ENCODE results near the gene BMPER. TPM values are rescaled to one million over a fixed set of nuclear protein-coding genes. Genes with fewer than 3 reads are reported as not detected.

Gene BMPER
- total RNA-seq, 1 experiment from 2014 or later = 6.7 TPM

- ChIA-PET CTCF (no interaction called here), POLR2A (ENCODE audit: low non-redundant PET) (no interaction called here)
- H3K36me3 ChIP-seq (ENCODE audit: insufficient read depth, low read length, poor library complexity, severe bottlenecking) = no peaks in the 10 kb centered on the region
- no peak overlapping the region for H3K4me3 ChIP-seq (ENCODE audit: low read depth, low read length, poor library complexity, severe bottlenecking)
- H3K9me3 ChIP-seq (ENCODE audit: low read depth, low read length, poor library complexity, severe bottlenecking) = no peaks in the 10 kb centered on the region
- peaks cover 5% of the 10 kb centered on the region for H3K4me1 ChIP-seq (ENCODE audit: insufficient read depth, low read length, poor library complexity, severe bottlenecking)
- BruUV-seq (replicated peaks) = no TSS peak
- H3K27me3 ChIP-seq (replicated peaks; ENCODE audit: insufficient read depth, low read depth, low read length, poor library complexity) = no peaks in the 10 kb centered on the region
- DNase-seq (ENCODE audit: low spot score) = no peak
- TF ChIP-seq CTCF (conservative IDR thresholded peaks at IDR 0.05; ENCODE audit: low read depth, low read length) (no peak), EZH2 (IDR thresholded peaks at IDR 0.05; ENCODE audit: borderline replicate concordance, low read depth, low read length, poor library complexity, severe bottlenecking) (no peak)
- intact Hi-C loops (cut with micrococcal nuclease; ENCODE audit: unreplicated experiment) = no loop called here
- no peak overlapping the region for H3K27ac ChIP-seq (ENCODE audit: low read depth, low read length, poor library complexity, severe bottlenecking)
Measured at GRCh38 chr7:33968591-33968990, 63.3 kb downstream of the BMPER start.

GRCh38 chr7:33970536-33970935, 65.2 kb downstream of the BMPER start:
- no peaks in the 10 kb centered on the region for H3K27me3 ChIP-seq (replicated peaks; ENCODE audit: insufficient read depth, low read depth, low read length, poor library complexity)
- no peaks in the 10 kb centered on the region for H3K9me3 ChIP-seq (ENCODE audit: low read depth, low read length, poor library complexity, severe bottlenecking)
- H3K4me3 ChIP-seq (ENCODE audit: low read depth, low read length, poor library complexity, severe bottlenecking) = no peak overlapping the region
- ChIA-PET CTCF (interaction anchor here (0.8 kb wide), 1 partner anchor 94 kb away, joined by 3 read pairs; no protein-coding TSS in a partner anchor), POLR2A (ENCODE audit: low non-redundant PET) (interaction anchor here (0.6 kb wide), 1 partner anchor 8 kb away, joined by 3 read pairs; no protein-coding TSS in a partner anchor)
- no peaks in the 10 kb centered on the region for H3K4me1 ChIP-seq (ENCODE audit: insufficient read depth, low read length, poor library complexity, severe bottlenecking)
- H3K36me3 ChIP-seq (ENCODE audit: insufficient read depth, low read length, poor library complexity, severe bottlenecking) = no peaks in the 10 kb centered on the region
- intact Hi-C loops (cut with micrococcal nuclease; ENCODE audit: unreplicated experiment) = no loop called here
- no TSS peak for BruUV-seq (replicated peaks)
- no peak overlapping the region for H3K27ac ChIP-seq (ENCODE audit: low read depth, low read length, poor library complexity, severe bottlenecking)
- TF ChIP-seq CTCF (conservative IDR thresholded peaks at IDR 0.05; ENCODE audit: low read depth, low read length) = no peak
- no peak for TF ChIP-seq EZH2 (IDR thresholded peaks at IDR 0.05; ENCODE audit: borderline replicate concordance, low read depth, low read length, poor library complexity, severe bottlenecking)
- no peak for DNase-seq (ENCODE audit: low spot score)

GRCh38 chr7:33971106-33971505, 65.8 kb downstream of the BMPER start:
- DNase-seq (ENCODE audit: low spot score) = no peak
- Histone ChIP-seq H3K27me3 (replicated peaks; ENCODE audit: insufficient read depth, low read depth, low read length, poor library complexity) (no peaks in the 10 kb centered on the region), H3K4me3 (ENCODE audit: low read depth, low read length, poor library complexity, severe bottlenecking) (no peak overlapping the region), H3K36me3 (ENCODE audit: insufficient read depth, low read length, poor library complexity, severe bottlenecking) (no peaks in the 10 kb centered on the region), H3K27ac (ENCODE audit: low read depth, low read length, poor library complexity, severe bottlenecking) (no peak overlapping the region), H3K9me3 (ENCODE audit: low read depth, low read length, poor library complexity, severe bottlenecking) (no peaks in the 10 kb centered on the region), H3K4me1 (ENCODE audit: insufficient read depth, low read length, poor library complexity, severe bottlenecking) (no peaks in the 10 kb centered on the region)
- intact Hi-C loops (cut with micrococcal nuclease; ENCODE audit: unreplicated experiment) = no loop called here
- TF ChIP-seq CTCF (conservative IDR thresholded peaks at IDR 0.05; ENCODE audit: low read depth, low read length) = no peak
- no peak for TF ChIP-seq EZH2 (IDR thresholded peaks at IDR 0.05; ENCODE audit: borderline replicate concordance, low read depth, low read length, poor library complexity, severe bottlenecking)
- no TSS peak for BruUV-seq (replicated peaks)
- ChIA-PET CTCF (no interaction called here), POLR2A (ENCODE audit: low non-redundant PET) (interaction anchor here (0.6 kb wide), 2 partner anchors 9 to 69 kb away, joined by 3 read pairs; no protein-coding TSS in a partner anchor)
